Hair follicle dermal papilla cell (primary cell): ENCODE results near the gene ABCA12. TPM values are rescaled to one million over a fixed set of nuclear protein-coding genes. Genes with fewer than 3 reads are reported as not detected.

ENCODE experiments used
- total RNA-seq: library from RNA; depleted of rRNA; stranded (reverse); fragments of >200 nt; gene quantifications from 2 replicates; pipeline ENCODE4 v1.2.3, GENCODE V29; 2012

Gene ABCA12, protein sequence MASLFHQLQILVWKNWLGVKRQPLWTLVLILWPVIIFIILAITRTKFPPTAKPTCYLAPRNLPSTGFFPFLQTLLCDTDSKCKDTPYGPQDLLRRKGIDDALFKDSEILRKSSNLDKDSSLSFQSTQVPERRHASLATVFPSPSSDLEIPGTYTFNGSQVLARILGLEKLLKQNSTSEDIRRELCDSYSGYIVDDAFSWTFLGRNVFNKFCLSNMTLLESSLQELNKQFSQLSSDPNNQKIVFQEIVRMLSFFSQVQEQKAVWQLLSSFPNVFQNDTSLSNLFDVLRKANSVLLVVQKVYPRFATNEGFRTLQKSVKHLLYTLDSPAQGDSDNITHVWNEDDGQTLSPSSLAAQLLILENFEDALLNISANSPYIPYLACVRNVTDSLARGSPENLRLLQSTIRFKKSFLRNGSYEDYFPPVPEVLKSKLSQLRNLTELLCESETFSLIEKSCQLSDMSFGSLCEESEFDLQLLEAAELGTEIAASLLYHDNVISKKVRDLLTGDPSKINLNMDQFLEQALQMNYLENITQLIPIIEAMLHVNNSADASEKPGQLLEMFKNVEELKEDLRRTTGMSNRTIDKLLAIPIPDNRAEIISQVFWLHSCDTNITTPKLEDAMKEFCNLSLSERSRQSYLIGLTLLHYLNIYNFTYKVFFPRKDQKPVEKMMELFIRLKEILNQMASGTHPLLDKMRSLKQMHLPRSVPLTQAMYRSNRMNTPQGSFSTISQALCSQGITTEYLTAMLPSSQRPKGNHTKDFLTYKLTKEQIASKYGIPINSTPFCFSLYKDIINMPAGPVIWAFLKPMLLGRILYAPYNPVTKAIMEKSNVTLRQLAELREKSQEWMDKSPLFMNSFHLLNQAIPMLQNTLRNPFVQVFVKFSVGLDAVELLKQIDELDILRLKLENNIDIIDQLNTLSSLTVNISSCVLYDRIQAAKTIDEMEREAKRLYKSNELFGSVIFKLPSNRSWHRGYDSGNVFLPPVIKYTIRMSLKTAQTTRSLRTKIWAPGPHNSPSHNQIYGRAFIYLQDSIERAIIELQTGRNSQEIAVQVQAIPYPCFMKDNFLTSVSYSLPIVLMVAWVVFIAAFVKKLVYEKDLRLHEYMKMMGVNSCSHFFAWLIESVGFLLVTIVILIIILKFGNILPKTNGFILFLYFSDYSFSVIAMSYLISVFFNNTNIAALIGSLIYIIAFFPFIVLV (N-terminal part only)
- 0.12 TPM in 1 of 2 replicates, not detected in the other for total RNA-seq

DNA sequence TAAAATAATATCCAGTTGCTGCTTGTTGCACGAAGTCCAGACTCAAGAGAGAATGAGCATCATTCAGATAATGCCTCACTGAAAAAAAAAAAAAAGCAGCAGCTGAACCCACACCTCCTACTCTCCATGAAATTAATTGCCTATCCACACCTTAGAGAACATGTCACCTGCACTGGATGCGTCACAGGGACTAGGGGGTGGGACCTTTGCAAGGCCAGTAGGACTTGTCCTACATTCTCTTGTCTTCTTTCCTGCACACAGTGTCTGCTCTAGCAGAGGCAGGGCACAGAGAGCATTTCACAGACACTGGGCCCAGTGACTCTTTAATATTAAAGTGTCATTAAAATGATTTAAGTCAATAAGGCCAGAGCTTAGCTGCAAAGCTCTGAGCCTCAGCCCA lies at the start of gene ABCA12:
Gene ABCA12, minus strand, starts transcription at position 148 of the 400 bp plus-strand sequence. CDS start 418 bp downstream, outside the sequence.

Other genes with a start within 250 kb of the ABCA12 start
- 12.4 and 14.3 TPM in 2 replicates for gene ATIC, start 173.4 kb upstream of the ABCA12 start, total RNA-seq